NCI-H1694 treated with DMSO at 0.1 percent for 48 hours (cell line): ENCODE results near the gene EXOC4.
"Not testable (repeated sequence)": the region's sequence is repeated elsewhere in the genome, so short reads cannot be mapped to it uniquely, and the experiment has no call there.

Source experiments
- DNase-seq: peaks from one replicate; lab custom pipeline; 2025; lab: John Stamatoyannopoulos, UW

EXOC4 gene

GRCh38 chr7:134075799-134076198 is 822.9 kb downstream of the EXOC4 start:
- no peak for DNase-seq

- DNase-seq, result not testable (repeated sequence)
These were observed 824.7 kb downstream of the EXOC4 start for GRCh38 chr7:134077560-134077959.

- DNase-seq, result no peak
These were observed 826.1 kb downstream of the EXOC4 start for GRCh38 chr7:134078991-134079390.

GRCh38 chr7:134081695-134082094 is 828.8 kb downstream of the EXOC4 start:
- DNase-seq, result no peak

- DNase-seq, result no peak
These were observed 831.0 kb downstream of the EXOC4 start for GRCh38 chr7:134083766-134084487.

GRCh38 chr7:134084488-134085144 is 831.7 kb downstream of the EXOC4 start:
- DNase-seq, result no peak

GRCh38 chr7:134085311-134085710 is 832.4 kb downstream of the EXOC4 start:
- no peak for DNase-seq

- DNase-seq, result no peak
These were observed 834.3 kb downstream of the EXOC4 start for GRCh38 chr7:134086998-134087735.

GRCh38 chr7:134088199-134088598 is 835.3 kb downstream of the EXOC4 start:
- DNase-seq, result no peak

GRCh38 chr7:134089446-134089845 is 836.6 kb downstream of the EXOC4 start:
- no peak for DNase-seq

- no peak for DNase-seq
These were observed 845.2 kb downstream of the EXOC4 start for GRCh38 chr7:134098072-134098471.

GRCh38 chr7:134101716-134102115 is 848.8 kb downstream of the EXOC4 start:
- no peak for DNase-seq

GRCh38 chr7:134104166-134104565 is 851.3 kb downstream of the EXOC4 start:
- DNase-seq, result no peak

GRCh38 chr7:134105841-134106240 is 853.0 kb downstream of the EXOC4 start:
- no peak for DNase-seq

- DNase-seq, result no peak
These were observed 855.9 kb downstream of the EXOC4 start for GRCh38 chr7:134108802-134109201.

- DNase-seq, result no peak
These were observed 860.8 kb downstream of the EXOC4 start for GRCh38 chr7:134113655-134114054.

- DNase-seq, result no peak
These were observed 862.1 kb downstream of the EXOC4 start for GRCh38 chr7:134114992-134115391.
